BJ (cell line): ENCODE data around the gene SLC39A11. TPM values are rescaled to one million over a fixed set of nuclear protein-coding genes. Genes with fewer than 3 reads are reported as not detected.
"Not testable (repeated sequence)": the region's sequence is repeated elsewhere in the genome, so short reads cannot be mapped to it uniquely, and the experiment has no call there.

Source experiments
- CTCF ChIA-PET: fragments of 350-600 bp; formaldehyde crosslinking; extraction: SDS; loops from one replicate; lab custom pipeline; 2021; ENCODE audit warnings: antibody characterized with exemption, inconsistent platforms; lab: Yijun Ruan, JAX
- POLR2A ChIA-PET: fragments of 300-600 bp; sonication (Branson Sonifier 250); formaldehyde crosslinking; extraction: SDS; loops from one replicate; lab custom pipeline; 2021; ENCODE audit warnings: antibody characterized with exemption; lab: Charles Lee
- DNase-seq: peaks from one replicate; pipeline ENCODE4 v3.0.0-alpha.2; 2011; ENCODE audit warnings: low read depth
- H3K27me3 ChIP-seq: 2 replicates; pipeline ENCODE4 v1.6.0; 2011; ENCODE audit warnings: low read length; ENCODE audit not compliant: control insufficient read depth, insufficient read depth
- H3K36me3 ChIP-seq: 2 replicates; pipeline ENCODE4 v1.5.1; 2011; ENCODE audit warnings: low read length; ENCODE audit not compliant: control insufficient read depth, insufficient read depth
- H3K4me3 ChIP-seq: 2 replicates; pipeline ENCODE4 v1.5.1; 2011; ENCODE audit warnings: low read depth, mild to moderate bottlenecking, control low read depth, low read length
- CTCF ChIP-seq: IDR thresholded peaks from 2 replicates; pipeline ENCODE4 v1.5.1; 2011; ENCODE audit warnings: low read depth, mild to moderate bottlenecking, control low read depth, inconsistent platforms, low read length, moderate library complexity; ENCODE audit not compliant: insufficient read depth
- polyA plus RNA-seq: library from polyadenylated mRNA; depleted of rRNA; stranded (reverse); fragments of >200 nt; gene quantifications from 2 replicates; pipeline ENCODE4 v1.2.3, GENCODE V29; 2011

SLC39A11 gene
- polyA plus RNA-seq, 1 experiment: 20.9 TPM

DNA sequence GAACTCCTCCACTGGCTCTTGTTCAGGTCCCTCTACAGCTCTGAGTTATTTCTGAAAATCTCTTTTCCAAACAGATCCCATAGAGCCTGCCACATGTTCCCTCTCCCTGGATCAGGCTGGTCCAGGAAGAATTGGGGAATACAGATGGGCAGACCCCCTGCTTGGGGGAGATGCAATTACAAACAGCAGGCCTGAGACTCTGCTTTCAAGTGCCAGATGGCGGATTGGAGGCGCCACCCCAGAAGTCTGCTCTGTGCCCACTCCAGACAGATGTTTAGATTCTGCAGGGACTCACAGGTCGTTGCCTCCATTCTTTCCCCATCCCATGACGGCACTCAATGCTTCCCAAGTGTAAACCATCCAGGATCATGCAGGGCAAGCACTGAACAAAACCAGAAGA is 316.6 kb downstream of the SLC39A11 start:
- no peak for TF ChIP-seq CTCF
- ChIA-PET POLR2A (interaction anchor here (0.5 kb wide), 1 partner anchor 9 kb away, joined by 3 read pairs; no protein-coding TSS in a partner anchor), CTCF (interaction anchor here (0.7 to 1.1 kb wide), 2 partner anchors 9 to 12 kb away, joined by 4 read pairs; no protein-coding TSS in a partner anchor)
- no peak overlapping the region for H3K4me3 ChIP-seq
- DNase-seq: no peak
- H3K36me3 ChIP-seq: no peaks in the 10 kb centered on the region
- H3K27me3 ChIP-seq: no peaks in the 10 kb centered on the region

- no peak for TF ChIP-seq CTCF
- no peak for DNase-seq
- ChIA-PET CTCF (interaction anchor here (0.7 to 1.1 kb wide), 2 partner anchors 8 to 12 kb away, joined by 4 read pairs; no protein-coding TSS in a partner anchor), POLR2A (interaction anchor here (0.5 kb wide), 1 partner anchor 9 kb away, joined by 3 read pairs; no protein-coding TSS in a partner anchor)
- H3K4me3 ChIP-seq: no peak overlapping the region
- H3K36me3 ChIP-seq: no peaks in the 10 kb centered on the region
- H3K27me3 ChIP-seq: no peaks in the 10 kb centered on the region
Observed at GRCh38 chr17:72775237-72775636, 317.3 kb downstream of the SLC39A11 start.

DNA sequence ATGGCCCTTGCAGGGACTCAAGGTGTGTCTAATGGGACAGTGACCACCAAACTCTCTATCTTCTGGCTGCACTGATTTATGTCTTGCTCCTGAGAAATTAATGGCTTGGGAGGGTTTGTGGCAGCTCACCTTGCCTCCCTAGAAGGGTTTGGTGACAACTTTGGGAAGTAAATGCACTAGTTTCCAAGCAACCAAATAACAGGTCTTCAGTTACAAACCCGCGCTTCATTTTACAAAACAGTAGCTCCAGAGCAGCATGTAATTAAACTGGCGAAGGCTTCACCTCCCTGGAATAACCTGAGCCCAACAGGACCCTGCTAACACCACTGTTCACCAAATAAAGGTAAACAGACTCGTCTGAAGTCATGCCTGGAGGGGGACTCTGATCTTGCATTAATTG is 318.3 kb downstream of the SLC39A11 start:
- CTCF ChIA-PET: interaction anchor here (1.7 kb wide), 1 partner anchor 13 kb away, joined by 4 read pairs; no protein-coding TSS in a partner anchor
- Histone ChIP-seq H3K27me3 (no peaks in the 10 kb centered on the region), H3K36me3 (no peaks in the 10 kb centered on the region), H3K4me3 (no peak overlapping the region)
- POLR2A ChIA-PET: interaction anchor here (0.5 kb wide), 1 partner anchor 15 kb away, joined by 4 read pairs; no protein-coding TSS in a partner anchor
- TF ChIP-seq CTCF: no peak
- no peak for DNase-seq

GRCh38 chr17:72773225-72773624 is 319.3 kb downstream of the SLC39A11 start:
- H3K4me3 ChIP-seq, DNase-seq, H3K36me3 ChIP-seq, POLR2A ChIA-PET, H3K27me3 ChIP-seq: not testable (repeated sequence)
- CTCF ChIA-PET: interaction anchor here (1.7 kb wide), 1 partner anchor 14 kb away, joined by 4 read pairs; no protein-coding TSS in a partner anchor

GRCh38 chr17:72772331-72772821 is 320.1 kb downstream of the SLC39A11 start:
- Histone ChIP-seq H3K4me3 (no peak overlapping the region), H3K27me3 (no peaks in the 10 kb centered on the region), H3K36me3 (no peaks in the 10 kb centered on the region)
- no peak for DNase-seq
- ChIA-PET POLR2A (no interaction called here), CTCF (no interaction called here)
- no peak for TF ChIP-seq CTCF
